Thyroid gland (tissue), 4 donors: ENCODE data around the gene CLCF1.

ENCODE experiments used
- POLR2A ChIP-seq, 2 donors: fragments of 450-650 bp; IDR thresholded peaks; one replicate each; pipeline ENCODE4 v1.6.1; 2017; ENCODE audit warnings: antibody characterized with exemption in 2 of 2, mild to moderate bottlenecking in 2 of 2, moderate library complexity in 1 of 2
- TF ChIP-seq, protein P1 (sequence below), 6 experiments: fragments of 200-600 bp in 3 of 6; fragments of 450-650 bp in 3 of 6; sonication (generic) in 3 of 6; IDR thresholded peaks; one replicate each; pipeline ENCODE4 v1.5.1; 2016 to 2019; ENCODE audit warnings: antibody characterized with exemption in 6 of 6, mild to moderate bottlenecking in 2 of 6, inconsistent platforms in 1 of 6, moderate library complexity in 1 of 6

DNA sequence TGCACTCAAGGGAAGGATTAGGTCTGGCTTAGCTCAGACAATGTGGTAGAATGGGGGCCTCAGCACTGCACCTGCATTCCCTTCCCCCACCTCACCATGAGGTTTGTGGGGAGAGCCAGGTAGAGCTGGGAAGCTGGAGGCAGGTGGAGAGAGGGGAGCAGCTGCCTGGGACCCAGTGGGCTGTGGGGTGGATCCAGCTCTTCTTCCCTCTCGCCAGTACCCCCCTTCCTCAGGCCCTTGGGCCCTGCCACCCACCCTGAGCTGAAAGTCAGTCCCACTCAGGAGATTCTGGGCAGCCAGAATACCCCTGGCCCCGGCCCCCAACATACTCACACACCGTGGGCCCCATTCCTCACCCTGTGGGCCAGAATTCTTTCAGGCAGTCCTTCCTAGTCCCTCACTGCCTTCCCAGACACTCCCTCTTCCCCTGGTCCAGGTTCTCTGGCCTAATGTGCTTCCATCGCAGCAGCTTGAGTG, 17.0 kb downstream of the CLCF1 start:
- TF ChIP-seq, protein P1, sequence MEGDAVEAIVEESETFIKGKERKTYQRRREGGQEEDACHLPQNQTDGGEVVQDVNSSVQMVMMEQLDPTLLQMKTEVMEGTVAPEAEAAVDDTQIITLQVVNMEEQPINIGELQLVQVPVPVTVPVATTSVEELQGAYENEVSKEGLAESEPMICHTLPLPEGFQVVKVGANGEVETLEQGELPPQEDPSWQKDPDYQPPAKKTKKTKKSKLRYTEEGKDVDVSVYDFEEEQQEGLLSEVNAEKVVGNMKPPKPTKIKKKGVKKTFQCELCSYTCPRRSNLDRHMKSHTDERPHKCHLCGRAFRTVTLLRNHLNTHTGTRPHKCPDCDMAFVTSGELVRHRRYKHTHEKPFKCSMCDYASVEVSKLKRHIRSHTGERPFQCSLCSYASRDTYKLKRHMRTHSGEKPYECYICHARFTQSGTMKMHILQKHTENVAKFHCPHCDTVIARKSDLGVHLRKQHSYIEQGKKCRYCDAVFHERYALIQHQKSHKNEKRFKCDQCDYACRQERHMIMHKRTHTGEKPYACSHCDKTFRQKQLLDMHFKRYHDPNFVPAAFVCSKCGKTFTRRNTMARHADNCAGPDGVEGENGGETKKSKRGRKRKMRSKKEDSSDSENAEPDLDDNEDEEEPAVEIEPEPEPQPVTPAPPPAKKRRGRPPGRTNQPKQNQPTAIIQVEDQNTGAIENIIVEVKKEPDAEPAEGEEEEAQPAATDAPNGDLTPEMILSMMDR (IDR thresholded peaks at IDR 0.05): no peak
- TF ChIP-seq POLR2A (IDR thresholded peaks at IDR 0.05): no peak
